CD14-positive monocyte (primary cell): ENCODE results near the gene USP30. TPM values are rescaled to one million over a fixed set of nuclear protein-coding genes. Genes with fewer than 3 reads are reported as not detected.
"Not testable (repeated sequence)": the region's sequence is repeated elsewhere in the genome, so short reads cannot be mapped to it uniquely, and the experiment has no call there.

Source experiments
- DNase-seq, 3 donors: peaks; one replicate each; pipeline ENCODE4 v3.0.0-alpha.2; 2011 to 2022
- H2AFZ ChIP-seq: 2 replicates; pipeline ENCODE4 v1.6.0; 2012; ENCODE audit warnings: mild to moderate bottlenecking, low read depth, low read length, inconsistent platforms; ENCODE audit not compliant: insufficient read depth, poor library complexity, severe bottlenecking
- H3K27ac ChIP-seq, 2 donors: 1 replicate in 1 of 2; 2 replicates in 1 of 2; pipeline ENCODE4 v1.5.1; 2012 to 2013; ENCODE audit warnings: low read length in 2 of 2, control low read depth in 1 of 2, inconsistent platforms in 1 of 2, low read depth in 1 of 2, mild to moderate bottlenecking in 1 of 2
- H3K27me3 ChIP-seq, 2 donors: one replicate each; pipeline versions ENCODE4 v1.6.0 to v1.6.1; 2011 to 2013; ENCODE audit warnings: low read length in 2 of 2; ENCODE audit not compliant: control insufficient read depth in 2 of 2, insufficient read depth in 2 of 2
- H3K36me3 ChIP-seq, 2 donors: replicated peaks in 1 of 2; 1 replicate in 1 of 2; 2 replicates in 1 of 2; pipeline versions ENCODE4 v1.5.1 to v1.6.1; 2012 to 2013; ENCODE audit warnings: low read length in 2 of 2, control low read depth in 1 of 2, inconsistent platforms in 1 of 2, mild to moderate bottlenecking in 1 of 2; ENCODE audit not compliant: insufficient read depth in 2 of 2, control insufficient read depth in 1 of 2
- H3K4me1 ChIP-seq, 2 donors: 1 replicate in 1 of 2; 2 replicates in 1 of 2; pipeline versions ENCODE4 v1.5.1 to v1.6.1; 2012 to 2013; ENCODE audit warnings: low read length in 2 of 2, control low read depth in 1 of 2, inconsistent platforms in 1 of 2, mild to moderate bottlenecking in 1 of 2, moderate library complexity in 1 of 2; ENCODE audit not compliant: insufficient read depth in 2 of 2, control insufficient read depth in 1 of 2
- H3K4me2 ChIP-seq: replicated peaks from 2 replicates; pipeline ENCODE3; 2012; ENCODE audit warnings: low read length, moderate library complexity, mild to moderate bottlenecking; ENCODE audit not compliant: poor library complexity, severe bottlenecking; ENCODE audit errors: extremely low read depth
- H3K4me3 ChIP-seq, 3 experiments: fragments of 200-600 bp in 1 of 3; sonication (generic) in 1 of 3; replicated peaks in 1 of 3; 1 replicate in 2 of 3; 2 replicates in 1 of 3; pipeline ENCODE4 v1.5.1; 2011 to 2013; ENCODE audit warnings: low read length in 3 of 3, mild to moderate bottlenecking in 3 of 3, control low read depth in 2 of 3, low read depth in 2 of 3, inconsistent platforms in 1 of 3, moderate library complexity in 1 of 3
- H3K79me2 ChIP-seq: 2 replicates; pipeline ENCODE4 v1.6.0; 2012; ENCODE audit warnings: mild to moderate bottlenecking, control low read depth, inconsistent platforms, low read length, moderate library complexity; ENCODE audit not compliant: insufficient read depth
- H3K9ac ChIP-seq: 2 replicates; pipeline ENCODE4 v1.6.0; 2017; ENCODE audit warnings: low read length, mild to moderate bottlenecking; ENCODE audit not compliant: insufficient read depth, poor library complexity, severe bottlenecking
- H3K9me3 ChIP-seq, 2 donors: replicated peaks in 1 of 2; 1 replicate in 1 of 2; 2 replicates in 1 of 2; pipeline versions ENCODE4 v1.5.1 to v1.6.1; 2012 to 2013; ENCODE audit warnings: low read length in 2 of 2, control low read depth in 1 of 2; ENCODE audit not compliant: control insufficient read depth in 1 of 2, insufficient read depth in 1 of 2
- H4K20me1 ChIP-seq: 2 replicates; pipeline ENCODE4 v1.6.0; 2012; ENCODE audit warnings: mild to moderate bottlenecking, low read length, control low read depth, moderate library complexity; ENCODE audit not compliant: insufficient read depth
- H3K27ac Mint-ChIP-seq, 7 donors: one replicate each; pipeline ENCODE4 v1.8.0; 2020; ENCODE audit warnings: mild to moderate bottlenecking in 7 of 7, mixed read lengths in 7 of 7, moderate library complexity in 6 of 7, inconsistent platforms in 2 of 7
- H3K27me3 Mint-ChIP-seq, 3 donors: one replicate each; pipeline ENCODE4 v1.8.0; 2021 to 2022; ENCODE audit warnings: low read depth in 3 of 3, mild to moderate bottlenecking in 3 of 3, mixed read lengths in 3 of 3, moderate library complexity in 3 of 3, inconsistent platforms in 1 of 3
- H3K36me3 Mint-ChIP-seq, 2 donors: one replicate each; pipeline ENCODE4 v1.8.0; 2020; ENCODE audit warnings: mixed read lengths in 2 of 2, inconsistent platforms in 1 of 2, mild to moderate bottlenecking in 1 of 2
- H3K4me1 Mint-ChIP-seq: one replicate; pipeline ENCODE4 v1.8.0; 2020; ENCODE audit warnings: mild to moderate bottlenecking, mixed read lengths
- H3K4me3 Mint-ChIP-seq, 2 donors: one replicate each; pipeline ENCODE4 v1.8.0; 2020; ENCODE audit warnings: mild to moderate bottlenecking in 2 of 2, mixed read lengths in 2 of 2, moderate library complexity in 1 of 2
- H3K9me3 Mint-ChIP-seq, 7 donors: one replicate each; pipeline ENCODE4 v1.8.0; 2020 to 2022; ENCODE audit warnings: mixed read lengths in 7 of 7, mild to moderate bottlenecking in 6 of 7, moderate library complexity in 6 of 7, inconsistent platforms in 2 of 7
- WGBS: methylation state at CpG from one replicate; pipeline ENCODE4 v1.1.5; 2013; ENCODE audit warnings: missing lambda C conversion rate; ENCODE audit not compliant: insufficient coverage; 5-methylcytosine and 5-hydroxymethylcytosine counted together
- intact Hi-C, 2 donors: fragments of 100-400 bp; cut with micrococcal nuclease; formaldehyde crosslinking; loops; one replicate each; pipeline versions ENCODE4 v1.15.0 to v1.15.1; 2023
- polyA plus RNA-seq, 3 donors: library from polyadenylated mRNA; depleted of rRNA in 1 of 3; unstranded in 2 of 3; stranded (reverse) in 1 of 3; fragments of 300-500 nt in 2 of 3; fragments of >200 nt in 1 of 3; fragmentation: Illumina TruSeq in 2 of 3; gene quantifications; 1 replicate in 2 of 3; 2 replicates in 1 of 3; pipeline ENCODE4 v1.2.3, GENCODE V29; 2012 to 2021
- TF ChIP-seq, protein P1 (sequence below): fragments of 200-600 bp; IDR thresholded peaks from one replicate; pipeline ENCODE4 v1.8.0; 2022; ENCODE audit warnings: antibody characterized with exemption, mild to moderate bottlenecking

USP30 gene
- polyA plus RNA-seq, 3 donors, result 4.5 to 8.2 (median 6.8) TPM

DNA sequence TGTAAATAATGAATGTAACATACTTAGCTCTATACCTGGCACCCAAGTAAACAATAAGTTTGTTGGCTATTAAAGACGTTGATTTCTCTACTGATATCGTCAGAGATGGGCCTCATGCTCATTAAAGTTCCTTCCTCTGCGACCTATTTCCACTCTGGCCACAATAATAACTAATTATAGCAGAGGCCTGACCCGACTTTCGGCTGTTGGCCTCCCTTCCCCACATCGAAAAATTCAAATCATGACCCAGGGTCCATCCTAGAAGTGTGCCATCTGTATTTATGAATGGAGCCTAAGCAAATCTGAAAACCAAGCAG, 321 bp upstream of the USP30 start:
- peak overlapping the region; percentile 89 to 92 for H3K4me3 Mint-ChIP-seq

DNA sequence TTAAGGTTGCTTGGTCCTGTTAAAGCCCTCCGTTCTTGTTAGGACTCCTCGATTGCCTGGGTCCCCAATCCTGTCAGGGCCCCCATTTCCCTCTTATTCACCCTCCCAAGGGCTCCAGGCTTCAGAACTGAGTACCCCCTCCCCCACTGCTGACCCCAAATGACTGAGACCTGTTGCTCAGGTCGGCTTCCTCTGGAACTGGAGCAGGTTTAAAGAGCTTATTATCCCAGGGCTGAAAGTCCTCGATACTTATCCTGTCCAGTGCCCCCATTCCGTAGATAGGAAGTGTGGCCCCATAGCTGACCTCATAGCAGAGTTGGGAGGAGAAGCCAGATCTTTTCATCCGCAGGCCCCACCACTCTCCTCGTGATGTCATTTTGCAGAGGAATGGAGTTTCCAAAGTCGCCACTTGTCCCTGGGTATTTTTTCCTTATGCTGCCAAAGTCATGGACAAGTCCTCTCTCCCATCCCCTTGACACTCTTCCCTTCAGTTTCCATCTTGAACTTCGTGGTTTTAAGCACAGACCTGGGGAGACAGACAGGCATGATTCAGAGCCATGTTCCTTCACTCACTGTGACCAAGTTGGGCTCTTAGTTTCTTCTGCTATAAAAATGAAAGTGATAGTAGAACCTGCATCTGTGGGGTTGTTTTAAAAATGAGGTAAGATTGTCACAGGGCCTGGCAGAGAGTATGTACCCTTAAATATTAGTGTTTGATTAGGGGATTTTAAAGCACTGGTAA, 1.2 kb downstream of the USP30 start:
- peak overlapping the region; percentile 66 to 97 (median 89) for H3K27ac Mint-ChIP-seq
- Histone ChIP-seq H3K79me2 (peaks cover 11% of the 10 kb centered on the region), H2AFZ (peak overlapping the region; percentile 99), H3K4me1 (peaks cover 18 to 21% of the 10 kb centered on the region in 2 donors), H3K4me3 (peak overlapping the region; percentile 70 to 94 (median 94)), H3K27me3 (no peaks in the 10 kb centered on the region), H3K27ac (peak overlapping the region; percentile 74 to 85), H3K9ac (peak overlapping the region; percentile 91), H4K20me1 (no peaks in the 10 kb centered on the region), H3K4me2 (peak overlapping the region; percentile 93), H3K9me3 (no peaks in the 10 kb centered on the region), H3K36me3 (peaks cover 6 to 18% of the 10 kb centered on the region in 2 donors)
- DNase-seq, result peak; percentile 19 to 54 (median 39)
- intact Hi-C loops, result loop anchor here (2.0 to 5.0 kb wide), 3 partner anchors 39 to 491 kb away; partner anchors contain the start of genes ALKBH2 (in 1 of the 2), ISCU (in 1 of the 2) and SART3 (in 1 of the 2)
- H3K4me3 Mint-ChIP-seq, result peak overlapping the region; percentile 89 to 92
- peaks cover 0 to 2% (median 0%) of the 10 kb centered on the region in 7 donors for H3K9me3 Mint-ChIP-seq
- H3K27me3 Mint-ChIP-seq, result peaks cover 0 to 9% (median 2%) of the 10 kb centered on the region in 3 donors
- H3K4me1 Mint-ChIP-seq, result peaks cover 21% of the 10 kb centered on the region
- peaks cover 10 to 17% of the 10 kb centered on the region in 2 donors for H3K36me3 Mint-ChIP-seq
- TF ChIP-seq, protein P1, sequence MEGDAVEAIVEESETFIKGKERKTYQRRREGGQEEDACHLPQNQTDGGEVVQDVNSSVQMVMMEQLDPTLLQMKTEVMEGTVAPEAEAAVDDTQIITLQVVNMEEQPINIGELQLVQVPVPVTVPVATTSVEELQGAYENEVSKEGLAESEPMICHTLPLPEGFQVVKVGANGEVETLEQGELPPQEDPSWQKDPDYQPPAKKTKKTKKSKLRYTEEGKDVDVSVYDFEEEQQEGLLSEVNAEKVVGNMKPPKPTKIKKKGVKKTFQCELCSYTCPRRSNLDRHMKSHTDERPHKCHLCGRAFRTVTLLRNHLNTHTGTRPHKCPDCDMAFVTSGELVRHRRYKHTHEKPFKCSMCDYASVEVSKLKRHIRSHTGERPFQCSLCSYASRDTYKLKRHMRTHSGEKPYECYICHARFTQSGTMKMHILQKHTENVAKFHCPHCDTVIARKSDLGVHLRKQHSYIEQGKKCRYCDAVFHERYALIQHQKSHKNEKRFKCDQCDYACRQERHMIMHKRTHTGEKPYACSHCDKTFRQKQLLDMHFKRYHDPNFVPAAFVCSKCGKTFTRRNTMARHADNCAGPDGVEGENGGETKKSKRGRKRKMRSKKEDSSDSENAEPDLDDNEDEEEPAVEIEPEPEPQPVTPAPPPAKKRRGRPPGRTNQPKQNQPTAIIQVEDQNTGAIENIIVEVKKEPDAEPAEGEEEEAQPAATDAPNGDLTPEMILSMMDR, result no peak
- 25% methylated on average over 9 of the region's 9 CpGs for WGBS

More for the DNA sequence above, 321 bp upstream of the USP30 start:
- peak overlapping the region; percentile 93 for H3K4me2 ChIP-seq
- peaks cover 0 to 6% of the 10 kb centered on the region in 2 donors for H3K36me3 ChIP-seq
- DNase-seq, result no peak
- H3K27me3 ChIP-seq, result no peaks in the 10 kb centered on the region
- intact Hi-C loops, result loop anchor here (2.0 to 5.0 kb wide), 3 partner anchors 41 to 490 kb away; partner anchors contain the start of genes ALKBH2 (in 1 of the 2), ISCU (in 1 of the 2) and SART3 (in 1 of the 2)
- peak overlapping the region; percentile 91 for H3K9ac ChIP-seq
- H3K36me3 Mint-ChIP-seq, result peaks cover 0 to 5% of the 10 kb centered on the region in 2 donors
- peaks cover 21% of the 10 kb centered on the region for H3K4me1 Mint-ChIP-seq
- peaks cover 0 to 2% (median 0%) of the 10 kb centered on the region in 7 donors for H3K9me3 Mint-ChIP-seq
- H3K9me3 ChIP-seq, result no peaks in the 10 kb centered on the region
- WGBS, result 0% methylated on average over 3 of the region's 6 CpGs
- H3K27ac ChIP-seq, result peak overlapping the region in 1 of 2 donors; percentile 85
- H3K4me3 ChIP-seq, result peak overlapping the region; percentile 70 to 94 (median 94)
- TF ChIP-seq, protein P1, result no peak
- peaks cover 18 to 21% of the 10 kb centered on the region in 2 donors for H3K4me1 ChIP-seq
- H3K27me3 Mint-ChIP-seq, result peaks cover 2 to 9% (median 6%) of the 10 kb centered on the region in 3 donors
- peaks cover 11% of the 10 kb centered on the region for H3K79me2 ChIP-seq
- peak overlapping the region; percentile 69 to 97 (median 86) for H3K27ac Mint-ChIP-seq
- peak overlapping the region; percentile 99 for H2AFZ ChIP-seq
- no peaks in the 10 kb centered on the region for H4K20me1 ChIP-seq

DNA sequence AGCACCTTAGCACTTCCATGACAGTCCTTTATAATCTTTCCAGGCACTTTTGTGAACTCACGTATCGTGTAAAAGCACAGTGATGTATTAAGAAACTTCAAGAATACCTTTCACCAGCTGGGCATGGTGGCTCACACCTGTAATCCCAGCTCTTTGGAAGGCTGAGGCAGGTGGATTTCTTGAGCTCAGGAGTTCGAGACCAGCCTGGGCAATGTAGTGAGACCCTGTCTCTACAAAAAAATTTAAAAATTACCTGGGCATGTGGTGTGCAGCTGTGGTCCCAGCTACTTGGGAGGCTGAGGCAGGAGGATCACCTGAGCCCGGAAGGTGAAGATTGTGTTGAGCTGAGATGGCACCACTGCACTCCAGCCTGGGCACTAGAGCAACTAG, 1.7 kb downstream of the USP30 start:
- Histone ChIP-seq H3K4me1 (peaks cover 18 to 21% of the 10 kb centered on the region in 2 donors), H2AFZ (peak overlapping the region; percentile 99), H3K4me2 (peak overlapping the region; percentile 93), H3K36me3 (peaks cover 8 to 24% of the 10 kb centered on the region in 2 donors), H3K9ac (peak overlapping the region; percentile 91), H3K4me3 (peak overlapping the region in 2 of 3 experiments; percentile 70 to 94), H3K27ac (peak overlapping the region; percentile 42 to 85), H3K79me2 (peaks cover 11% of the 10 kb centered on the region)
- H3K36me3 Mint-ChIP-seq, result peaks cover 11 to 20% of the 10 kb centered on the region in 2 donors
- not testable (repeated sequence) for H3K27me3 Mint-ChIP-seq, DNase-seq, H3K9me3 ChIP-seq, H3K27me3 ChIP-seq, H4K20me1 ChIP-seq, H3K9me3 Mint-ChIP-seq
- intact Hi-C loops, result loop anchor here in 1 of 2 donors (5.0 kb wide), 1 partner anchor 492 kb away; the partner anchor contains the start of genes ISCU and SART3
- H3K27ac Mint-ChIP-seq, result peak overlapping the region in 5 of 7 donors; percentile 35 to 97 (median 86)
- H3K4me3 Mint-ChIP-seq, result peak overlapping the region; percentile 89 to 92
- peaks cover 21% of the 10 kb centered on the region for H3K4me1 Mint-ChIP-seq
- 100% methylated on average over 1 of the region's 4 CpGs for WGBS
